Endodermal cell (in vitro differentiated cells): ENCODE measurements around the gene TAF1L. TPM values are rescaled to one million over a fixed set of nuclear protein-coding genes. Genes with fewer than 3 reads are reported as not detected.

Experiments
- DNase-seq: peaks from one replicate; pipeline ENCODE4 v3.0.0-alpha.2; 2017
- H3K27ac ChIP-seq: 2 replicates; pipeline ENCODE4 v1.5.1; 2013; ENCODE audit warnings: mild to moderate bottlenecking, low read depth, low read length, moderate library complexity
- H3K27me3 ChIP-seq: 2 replicates; pipeline ENCODE4 v1.6.1; 2013; ENCODE audit warnings: mild to moderate bottlenecking, low read length, moderate library complexity; ENCODE audit not compliant: insufficient read depth, control insufficient read depth, poor library complexity, severe bottlenecking
- H3K36me3 ChIP-seq: 2 replicates; pipeline ENCODE4 v1.7.0; 2013; ENCODE audit warnings: mild to moderate bottlenecking, low read length, moderate library complexity; ENCODE audit not compliant: control insufficient read depth, insufficient read depth
- H3K4me1 ChIP-seq: one replicate; pipeline ENCODE4 v1.7.0; 2013; ENCODE audit warnings: low read length; ENCODE audit not compliant: control insufficient read depth, insufficient read depth
- H3K4me3 ChIP-seq: 2 replicates; pipeline ENCODE4 v1.5.1; 2013; ENCODE audit warnings: mild to moderate bottlenecking, low read length, moderate library complexity
- H3K9ac ChIP-seq: 2 replicates; pipeline ENCODE4 v1.6.1; 2013; ENCODE audit warnings: mild to moderate bottlenecking, low read length, moderate library complexity; ENCODE audit not compliant: poor library complexity, severe bottlenecking; ENCODE audit errors: extremely low read depth
- H3K9me3 ChIP-seq: 2 replicates; pipeline ENCODE4 v1.6.1; 2013; ENCODE audit warnings: mild to moderate bottlenecking, low read length, moderate library complexity; ENCODE audit not compliant: control insufficient read depth
- H3K27ac Mint-ChIP-seq: 2 replicates; pipeline ENCODE4 v1.8.0; 2020; ENCODE audit warnings: mixed read lengths
- H3K27me3 Mint-ChIP-seq: 2 replicates; pipeline ENCODE4 v1.8.0; 2021; ENCODE audit warnings: mild to moderate bottlenecking, mixed read lengths; ENCODE audit not compliant: insufficient read depth
- H3K36me3 Mint-ChIP-seq: 2 replicates; pipeline ENCODE4 v1.8.0; 2020; ENCODE audit warnings: low read depth, mixed read lengths
- H3K4me1 Mint-ChIP-seq: 2 replicates; pipeline ENCODE4 v1.8.0; 2020; ENCODE audit warnings: mixed read lengths
- H3K4me3 Mint-ChIP-seq: 2 replicates; pipeline ENCODE4 v1.8.0; 2020; ENCODE audit warnings: mild to moderate bottlenecking, moderate library complexity, mixed read lengths
- H3K9me3 Mint-ChIP-seq: 2 replicates; pipeline ENCODE4 v1.8.0; 2020; ENCODE audit warnings: mild to moderate bottlenecking, mixed read lengths
- WGBS, 2 experiments: methylation state at CpG; one replicate each; pipeline versions ENCODE4 v1.1.5 to v1.1.7; 2013; ENCODE audit warnings: missing lambda C conversion rate in 2 of 2, mixed read lengths in 1 of 2; ENCODE audit not compliant: insufficient coverage in 1 of 2, insufficient read length in 1 of 2; 5-methylcytosine and 5-hydroxymethylcytosine counted together
- total RNA-seq, 2 donors: library from RNA; stranded (reverse); fragmentation: NEBNext Ultra II Directional in 1 of 2; extraction: Animal tissue kit (Norgen Biotek cat#: 25700) in 1 of 2; gene quantifications; 2 replicates in 1 of 2; 3 replicates in 1 of 2; pipeline ENCODE4 v1.2.1, GENCODE V29; 2021
- TF ChIP-seq, protein P1 (sequence below): fragments of 200-600 bp; sonication (generic); conservative IDR thresholded peaks from 2 replicates; pipeline ENCODE4 v1.5.0; 2021; ENCODE audit warnings: antibody characterized with exemption, mild to moderate bottlenecking

TAF1L gene
- total RNA-seq, 2 donors from 2014 or later = not detected

DNA sequence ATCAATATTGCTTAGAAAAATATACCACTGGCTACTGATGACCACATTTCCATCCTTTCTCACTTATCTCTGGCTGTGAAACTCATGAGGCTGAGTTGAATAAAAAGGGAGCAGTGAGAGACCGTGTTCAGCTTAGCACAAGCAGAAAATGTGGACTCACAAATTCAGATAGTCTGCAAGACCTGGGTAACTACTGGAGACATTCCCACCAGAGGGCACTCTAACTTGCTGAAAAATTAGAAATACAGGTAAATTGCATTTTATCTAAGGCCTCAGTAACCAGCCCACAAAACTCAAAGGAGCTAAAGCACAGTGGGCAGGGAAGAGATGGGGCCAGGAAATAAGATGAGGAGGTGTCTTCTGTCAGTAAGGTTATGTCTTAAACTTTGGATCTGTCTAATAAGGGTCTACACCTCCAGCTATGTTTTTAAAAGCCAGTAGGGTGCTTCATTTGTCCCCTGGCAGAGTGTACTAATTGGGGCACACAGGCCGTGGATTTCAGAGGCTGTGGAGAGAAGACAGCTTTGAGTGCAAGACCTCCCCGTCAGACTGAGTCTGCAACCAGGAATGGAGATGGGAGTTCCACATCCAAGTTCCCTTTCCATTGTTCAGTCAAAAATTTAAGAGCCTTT is 53.8 kb downstream of the TAF1L start:
- Mint-ChIP-seq H3K4me1 (peaks cover 18% of the 10 kb centered on the region), H3K27ac (peak overlapping the region; percentile 72), H3K27me3 (peaks cover 11% of the 10 kb centered on the region), H3K36me3 (no peaks in the 10 kb centered on the region), H3K4me3 (peak overlapping the region; percentile 21), H3K9me3 (peaks cover 5% of the 10 kb centered on the region)
- Histone ChIP-seq H3K4me1 (no peaks in the 10 kb centered on the region), H3K36me3 (no peaks in the 10 kb centered on the region), H3K27ac (no peak overlapping the region), H3K9ac (peak overlapping the region; percentile 38), H3K9me3 (peaks cover 5% of the 10 kb centered on the region), H3K4me3 (peak overlapping the region; percentile 57), H3K27me3 (no peaks in the 10 kb centered on the region)
- WGBS, 2 experiments = 66 to 83% methylated on average over 3 of the region's 3 CpGs
- TF ChIP-seq, protein P1, sequence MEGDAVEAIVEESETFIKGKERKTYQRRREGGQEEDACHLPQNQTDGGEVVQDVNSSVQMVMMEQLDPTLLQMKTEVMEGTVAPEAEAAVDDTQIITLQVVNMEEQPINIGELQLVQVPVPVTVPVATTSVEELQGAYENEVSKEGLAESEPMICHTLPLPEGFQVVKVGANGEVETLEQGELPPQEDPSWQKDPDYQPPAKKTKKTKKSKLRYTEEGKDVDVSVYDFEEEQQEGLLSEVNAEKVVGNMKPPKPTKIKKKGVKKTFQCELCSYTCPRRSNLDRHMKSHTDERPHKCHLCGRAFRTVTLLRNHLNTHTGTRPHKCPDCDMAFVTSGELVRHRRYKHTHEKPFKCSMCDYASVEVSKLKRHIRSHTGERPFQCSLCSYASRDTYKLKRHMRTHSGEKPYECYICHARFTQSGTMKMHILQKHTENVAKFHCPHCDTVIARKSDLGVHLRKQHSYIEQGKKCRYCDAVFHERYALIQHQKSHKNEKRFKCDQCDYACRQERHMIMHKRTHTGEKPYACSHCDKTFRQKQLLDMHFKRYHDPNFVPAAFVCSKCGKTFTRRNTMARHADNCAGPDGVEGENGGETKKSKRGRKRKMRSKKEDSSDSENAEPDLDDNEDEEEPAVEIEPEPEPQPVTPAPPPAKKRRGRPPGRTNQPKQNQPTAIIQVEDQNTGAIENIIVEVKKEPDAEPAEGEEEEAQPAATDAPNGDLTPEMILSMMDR = peak; percentile 80
- DNase-seq = peak; percentile 77

- peaks cover 3% of the 10 kb centered on the region for H3K9me3 Mint-ChIP-seq
- Histone ChIP-seq H3K9ac (peak overlapping the region; percentile 38), H3K36me3 (no peaks in the 10 kb centered on the region), H3K4me1 (no peaks in the 10 kb centered on the region), H3K9me3 (no peaks in the 10 kb centered on the region), H3K27me3 (no peaks in the 10 kb centered on the region), H3K4me3 (peak overlapping the region; percentile 57), H3K27ac (no peak overlapping the region)
- no peaks in the 10 kb centered on the region for H3K36me3 Mint-ChIP-seq
- H3K4me1 Mint-ChIP-seq = peaks cover 18% of the 10 kb centered on the region
- H3K4me3 Mint-ChIP-seq = peak overlapping the region; percentile 21
- TF ChIP-seq, protein P1 = no peak
- H3K27me3 Mint-ChIP-seq = peaks cover 8% of the 10 kb centered on the region
- peak overlapping the region; percentile 72 for H3K27ac Mint-ChIP-seq
- peak; percentile 65 for DNase-seq
- 60 to 69% methylated on average over 2 to 3 of the region's 3 CpGs for WGBS, 2 experiments
These were observed 54.7 kb downstream of the TAF1L start for GRCh38 chr9:32580631-32581300.

DNA sequence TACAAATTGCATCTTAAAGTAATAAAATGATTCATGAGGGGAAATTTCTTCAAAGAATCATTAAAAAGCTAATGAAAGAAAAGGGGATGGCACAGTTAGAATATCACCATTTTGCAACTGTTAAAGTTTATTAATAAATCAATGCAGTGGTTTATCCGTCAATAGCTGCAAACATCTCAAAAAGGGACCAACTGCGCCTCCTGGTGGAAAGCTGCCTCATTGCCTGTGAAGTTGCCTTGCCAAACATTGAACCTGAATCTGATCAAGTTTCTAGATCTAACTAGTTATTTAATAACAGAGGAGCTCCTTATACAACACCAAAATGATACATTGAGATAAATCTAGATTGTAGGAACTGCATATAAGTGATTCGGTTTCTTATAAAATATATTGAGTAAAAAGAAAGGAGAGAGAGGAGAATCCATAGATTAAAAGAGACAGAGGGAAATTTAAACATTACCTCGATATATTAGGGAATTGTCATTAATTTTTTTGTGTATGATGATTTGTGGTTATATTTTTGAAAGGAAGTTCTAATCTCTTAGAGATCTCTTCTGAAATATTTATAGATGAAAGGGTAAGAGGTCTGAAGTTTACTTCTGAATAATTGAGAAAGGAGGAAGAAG is 55.6 kb downstream of the TAF1L start:
- no peaks in the 10 kb centered on the region for H3K36me3 ChIP-seq
- Mint-ChIP-seq H3K36me3 (no peaks in the 10 kb centered on the region), H3K27me3 (no peaks in the 10 kb centered on the region), H3K9me3 (no peaks in the 10 kb centered on the region), H3K27ac (no peak overlapping the region), H3K4me3 (no peak overlapping the region), H3K4me1 (peaks cover 18% of the 10 kb centered on the region)
- H3K4me3 ChIP-seq = no peak overlapping the region
- peak; percentile 88 for DNase-seq
- H3K27me3 ChIP-seq = no peaks in the 10 kb centered on the region
- H3K4me1 ChIP-seq = no peaks in the 10 kb centered on the region
- no peak overlapping the region for H3K27ac ChIP-seq
- H3K9ac ChIP-seq = no peak overlapping the region
- TF ChIP-seq, protein P1 = peak; percentile 97
- WGBS, 2 experiments = 25 to 33% methylated on average over 4 of the region's 4 CpGs
- H3K9me3 ChIP-seq = no peaks in the 10 kb centered on the region

Other genes starting within 250 kb of the TAF1L start
- 10 to 100 TPM in 1 of 2 donors, 1 to 10 TPM in 1; 8.3 to 12.6 TPM for gene RIGI, start 109.5 kb downstream of the TAF1L start, total RNA-seq
- 10 to 100 TPM; 14.0 to 18.4 TPM for gene SMIM27, start 83.3 kb downstream of the TAF1L start, total RNA-seq
- 10 to 100 TPM; 25.4 to 29.5 TPM for gene TOPORS, start 83.1 kb downstream of the TAF1L start, total RNA-seq
- gene NDUFB6, start 62.5 kb downstream of the TAF1L start, total RNA-seq = 10 to 100 TPM; 48.8 to 54.9 TPM
- gene TMEM215, start 147.9 kb upstream of the TAF1L start, total RNA-seq = under 1 TPM; 0.09 to 0.13 TPM